ENCODE data around the gene BOD1L1. TPM values are rescaled to one million over a fixed set of nuclear protein-coding genes. Genes with fewer than 3 reads are reported as not detected.
A peak's percentile ranks its signal among the peaks of the same experiment; 100 is the strongest.

Gene BOD1L1
- 100 to 1,000 TPM in 1 of 4 donors, 10 to 100 TPM in 3; 41.0 to 113 (median 49.2) TPM for total RNA-seq

DNA sequence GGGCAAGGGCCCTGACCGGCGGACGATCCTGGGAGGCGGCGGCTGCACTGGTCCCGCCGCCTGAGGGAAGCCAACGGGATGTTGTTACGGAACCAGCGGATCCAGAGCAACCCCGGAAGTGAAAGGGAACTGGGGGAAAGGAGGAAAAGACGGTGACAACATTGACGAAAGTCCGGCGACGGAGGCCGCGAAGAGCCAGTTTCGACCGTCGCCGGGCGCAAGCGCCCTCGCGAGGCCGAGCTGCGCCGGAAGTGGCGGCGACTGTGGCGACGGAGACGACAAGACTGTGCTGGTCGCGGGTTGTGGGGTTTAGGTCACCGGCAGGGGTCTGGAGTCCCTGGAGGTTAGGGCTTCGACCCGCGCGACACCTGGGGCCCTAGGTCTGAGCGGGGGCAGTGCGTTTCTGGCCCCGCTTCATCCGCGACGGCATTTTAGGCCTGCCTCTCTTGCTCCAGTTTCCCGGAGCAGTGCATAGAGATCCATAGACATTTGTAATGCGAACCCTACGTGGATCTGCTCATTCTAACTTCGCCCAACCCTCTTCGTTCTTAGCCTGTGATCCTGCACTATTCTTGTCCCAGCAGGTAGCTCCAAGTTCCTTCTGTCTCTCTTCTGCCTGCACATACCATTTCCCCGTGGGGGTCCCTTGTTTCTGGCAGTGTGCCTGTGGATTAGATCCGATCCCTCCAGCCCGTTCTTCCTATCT lies at the start of gene BOD1L1:
BOD1L1 (minus strand) TSS at position 120 of the 706 bp plus-strand sequence. CDS start 138 bp downstream, outside the sequence.
- DNase-seq: peak; percentile 84 to 95 (median 93)
- H3K9me3 ChIP-seq: no peaks in the 10 kb centered on the region
- H3K27me3 ChIP-seq: no peaks in the 10 kb centered on the region
- TF ChIP-seq POLR2A (IDR thresholded peaks at IDR 0.05): peak; percentile 69 to 70
- TF ChIP-seq, protein P1, sequence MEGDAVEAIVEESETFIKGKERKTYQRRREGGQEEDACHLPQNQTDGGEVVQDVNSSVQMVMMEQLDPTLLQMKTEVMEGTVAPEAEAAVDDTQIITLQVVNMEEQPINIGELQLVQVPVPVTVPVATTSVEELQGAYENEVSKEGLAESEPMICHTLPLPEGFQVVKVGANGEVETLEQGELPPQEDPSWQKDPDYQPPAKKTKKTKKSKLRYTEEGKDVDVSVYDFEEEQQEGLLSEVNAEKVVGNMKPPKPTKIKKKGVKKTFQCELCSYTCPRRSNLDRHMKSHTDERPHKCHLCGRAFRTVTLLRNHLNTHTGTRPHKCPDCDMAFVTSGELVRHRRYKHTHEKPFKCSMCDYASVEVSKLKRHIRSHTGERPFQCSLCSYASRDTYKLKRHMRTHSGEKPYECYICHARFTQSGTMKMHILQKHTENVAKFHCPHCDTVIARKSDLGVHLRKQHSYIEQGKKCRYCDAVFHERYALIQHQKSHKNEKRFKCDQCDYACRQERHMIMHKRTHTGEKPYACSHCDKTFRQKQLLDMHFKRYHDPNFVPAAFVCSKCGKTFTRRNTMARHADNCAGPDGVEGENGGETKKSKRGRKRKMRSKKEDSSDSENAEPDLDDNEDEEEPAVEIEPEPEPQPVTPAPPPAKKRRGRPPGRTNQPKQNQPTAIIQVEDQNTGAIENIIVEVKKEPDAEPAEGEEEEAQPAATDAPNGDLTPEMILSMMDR (IDR thresholded peaks at IDR 0.05): peak; percentile 18 to 59 (median 48)
- H3K36me3 ChIP-seq: no peaks in the 10 kb centered on the region
- H3K4me1 ChIP-seq: peaks cover 0 to 27% (median 2%) of the 10 kb centered on the region in 4 donors
- H3K27ac ChIP-seq: peak within 1 kb of the TSS; percentile 89 to 96 (median 92)
- H3K4me3 ChIP-seq: peak within 1 kb of the TSS; percentile 71 to 96 (median 74)

DNA sequence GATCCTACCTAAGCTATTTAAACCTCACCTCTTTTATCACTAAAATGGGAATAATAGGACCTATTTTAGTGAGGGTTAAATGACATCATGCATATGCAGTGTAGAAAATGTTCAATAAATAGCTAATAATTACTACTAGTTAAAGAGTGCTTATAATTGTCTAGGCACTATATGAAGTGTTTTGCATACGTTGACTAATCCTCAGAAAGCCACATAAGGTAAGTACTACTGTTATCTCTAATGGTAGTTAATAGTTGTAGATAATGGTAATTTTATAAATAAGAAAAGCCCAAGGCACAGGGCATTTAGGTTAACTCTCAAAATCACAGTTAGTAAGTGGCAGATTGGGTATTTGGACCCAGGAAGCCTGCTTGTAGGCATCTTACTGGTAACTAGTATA lies 47.4 kb upstream of the BOD1L1 start:
- H3K4me1 ChIP-seq: no peaks in the 10 kb centered on the region

GRCh38 chr4:13673167-13673566 lies 45.6 kb upstream of the BOD1L1 start:
- no peak overlapping the region for H3K4me3 ChIP-seq
- H3K27ac ChIP-seq: no peak overlapping the region
- H3K4me1 ChIP-seq: no peaks in the 10 kb centered on the region
- DNase-seq: no peak
- peaks cover 0 to 4% (median 0%) of the 10 kb centered on the region in 4 donors for H3K9me3 ChIP-seq
- H3K27me3 ChIP-seq: no peaks in the 10 kb centered on the region
- no peak for TF ChIP-seq POLR2A (IDR thresholded peaks at IDR 0.05)
- TF ChIP-seq, protein P1 (IDR thresholded peaks at IDR 0.05): no peak
- no peaks in the 10 kb centered on the region for H3K36me3 ChIP-seq

More for the DNA sequence above, 47.4 kb upstream of the BOD1L1 start:
- Histone ChIP-seq H3K36me3 (no peaks in the 10 kb centered on the region), H3K4me3 (no peak overlapping the region), H3K27ac (no peak overlapping the region), H3K27me3 (no peaks in the 10 kb centered on the region), H3K9me3 (peaks cover 0 to 5% (median 0%) of the 10 kb centered on the region in 4 donors)
- TF ChIP-seq, protein P1 (IDR thresholded peaks at IDR 0.05): no peak
- no peak for TF ChIP-seq POLR2A (IDR thresholded peaks at IDR 0.05)
- DNase-seq: no peak

- DNase-seq: no peak
- no peak overlapping the region for H3K27ac ChIP-seq
These were observed 43.1 kb upstream of the BOD1L1 start for GRCh38 chr4:13670456-13671160.

More at GRCh38 chr4:13670456-13671160, 43.1 kb upstream of the BOD1L1 start:
- Histone ChIP-seq H3K9me3 (no peaks in the 10 kb centered on the region), H3K4me3 (no peak overlapping the region), H3K4me1 (no peaks in the 10 kb centered on the region), H3K36me3 (no peaks in the 10 kb centered on the region), H3K27me3 (no peaks in the 10 kb centered on the region)
- TF ChIP-seq POLR2A (IDR thresholded peaks at IDR 0.05): no peak
- TF ChIP-seq, protein P1 (IDR thresholded peaks at IDR 0.05): no peak

All from Peyer's patch (tissue), 4 donors.